Neural crest cell (in vitro differentiated cells): ENCODE results near the gene KCNK5. TPM values are rescaled to one million over a fixed set of nuclear protein-coding genes. Genes with fewer than 3 reads are reported as not detected.

Experiments used
- DNase-seq: peaks from one replicate; pipeline ENCODE4 v3.0.0; 2021; ENCODE audit warnings: low read depth, mixed read lengths, low spot score
- H3K27ac Mint-ChIP-seq: one replicate; pipeline ENCODE4 v1.8.0; 2021; ENCODE audit warnings: mild to moderate bottlenecking, mixed read lengths; ENCODE audit not compliant: unreplicated experiment
- H3K27me3 Mint-ChIP-seq: 2 replicates; pipeline ENCODE4 v1.8.0; 2021; ENCODE audit warnings: low read depth, mild to moderate bottlenecking, mixed read lengths
- H3K36me3 Mint-ChIP-seq: 2 replicates; pipeline ENCODE4 v1.8.0; 2021; ENCODE audit warnings: low read depth, mild to moderate bottlenecking, mixed read lengths
- H3K4me1 Mint-ChIP-seq: 2 replicates; pipeline ENCODE4 v1.8.0; 2021; ENCODE audit warnings: mixed read lengths
- H3K4me3 Mint-ChIP-seq: one replicate; pipeline ENCODE4 v1.8.0; 2021; ENCODE audit warnings: mild to moderate bottlenecking, mixed read lengths
- H3K9me3 Mint-ChIP-seq: 2 replicates; pipeline ENCODE4 v1.8.0; 2021; ENCODE audit warnings: mixed read lengths
- total RNA-seq: library from RNA; stranded (reverse); gene quantifications from 2 replicates; pipeline ENCODE4 v1.2.1, GENCODE V29; 2021
- TF ChIP-seq, protein P1 (sequence below): fragments of 200-600 bp; sonication (generic); conservative IDR thresholded peaks from 2 replicates; pipeline ENCODE4 v1.5.0; 2021; ENCODE audit warnings: antibody characterized with exemption, mild to moderate bottlenecking

Gene KCNK5
- total RNA-seq, 1 donor from 2014 or later, result 32.7 TPM

DNA sequence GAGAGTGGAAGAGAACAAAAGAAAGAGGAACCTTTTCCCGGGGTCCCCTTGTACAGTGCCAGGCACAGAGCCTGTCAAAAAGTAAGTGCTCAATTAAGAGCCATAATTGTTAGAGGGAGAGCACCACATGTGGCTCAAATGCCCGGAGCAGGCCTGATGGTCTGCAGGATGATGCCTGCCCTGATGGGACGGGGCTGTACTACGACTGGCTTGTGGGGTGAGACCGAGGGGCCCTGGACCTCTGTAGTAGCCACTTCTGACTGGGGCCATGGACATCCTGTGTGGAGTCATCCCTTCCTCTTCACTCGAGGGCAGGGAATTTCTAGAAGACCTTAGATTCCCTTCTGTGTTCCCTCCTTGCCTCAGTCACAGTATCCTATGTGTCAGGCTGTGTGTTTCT lies 47.9 kb downstream of the KCNK5 start:
- no peak for DNase-seq
- peaks cover 11% of the 10 kb centered on the region for H3K9me3 Mint-ChIP-seq
- peaks cover 50% of the 10 kb centered on the region for H3K36me3 Mint-ChIP-seq
- no peak overlapping the region for H3K4me3 Mint-ChIP-seq
- peaks cover 4% of the 10 kb centered on the region for H3K4me1 Mint-ChIP-seq
- H3K27me3 Mint-ChIP-seq, result no peaks in the 10 kb centered on the region
- TF ChIP-seq, protein P1, sequence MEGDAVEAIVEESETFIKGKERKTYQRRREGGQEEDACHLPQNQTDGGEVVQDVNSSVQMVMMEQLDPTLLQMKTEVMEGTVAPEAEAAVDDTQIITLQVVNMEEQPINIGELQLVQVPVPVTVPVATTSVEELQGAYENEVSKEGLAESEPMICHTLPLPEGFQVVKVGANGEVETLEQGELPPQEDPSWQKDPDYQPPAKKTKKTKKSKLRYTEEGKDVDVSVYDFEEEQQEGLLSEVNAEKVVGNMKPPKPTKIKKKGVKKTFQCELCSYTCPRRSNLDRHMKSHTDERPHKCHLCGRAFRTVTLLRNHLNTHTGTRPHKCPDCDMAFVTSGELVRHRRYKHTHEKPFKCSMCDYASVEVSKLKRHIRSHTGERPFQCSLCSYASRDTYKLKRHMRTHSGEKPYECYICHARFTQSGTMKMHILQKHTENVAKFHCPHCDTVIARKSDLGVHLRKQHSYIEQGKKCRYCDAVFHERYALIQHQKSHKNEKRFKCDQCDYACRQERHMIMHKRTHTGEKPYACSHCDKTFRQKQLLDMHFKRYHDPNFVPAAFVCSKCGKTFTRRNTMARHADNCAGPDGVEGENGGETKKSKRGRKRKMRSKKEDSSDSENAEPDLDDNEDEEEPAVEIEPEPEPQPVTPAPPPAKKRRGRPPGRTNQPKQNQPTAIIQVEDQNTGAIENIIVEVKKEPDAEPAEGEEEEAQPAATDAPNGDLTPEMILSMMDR, result no peak
- no peak overlapping the region for H3K27ac Mint-ChIP-seq

DNA sequence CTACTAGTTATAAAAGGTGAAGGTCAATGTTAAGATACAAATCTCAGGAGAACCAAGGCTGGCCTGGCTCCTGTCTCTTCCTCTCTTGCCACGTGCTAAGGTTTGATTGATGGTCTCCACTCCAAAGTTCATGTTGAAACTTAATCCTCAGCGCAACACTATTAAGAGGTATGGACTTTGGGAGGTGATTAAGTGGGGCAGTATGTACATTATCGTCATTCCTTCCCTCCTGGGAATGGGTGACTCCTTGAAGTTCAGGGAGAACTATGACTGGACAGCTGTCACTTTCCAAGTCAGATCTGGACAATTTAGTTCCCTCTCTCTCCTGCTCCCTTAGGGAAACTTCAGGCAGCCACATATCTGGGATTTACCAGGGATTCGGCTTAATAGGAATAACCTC lies 50.5 kb downstream of the KCNK5 start:
- Mint-ChIP-seq H3K4me3 (no peak overlapping the region), H3K9me3 (peaks cover 15% of the 10 kb centered on the region), H3K4me1 (peaks cover 4% of the 10 kb centered on the region), H3K27ac (no peak overlapping the region), H3K27me3 (no peaks in the 10 kb centered on the region), H3K36me3 (peaks cover 50% of the 10 kb centered on the region)
- TF ChIP-seq, protein P1, result no peak
- DNase-seq, result no peak

DNA sequence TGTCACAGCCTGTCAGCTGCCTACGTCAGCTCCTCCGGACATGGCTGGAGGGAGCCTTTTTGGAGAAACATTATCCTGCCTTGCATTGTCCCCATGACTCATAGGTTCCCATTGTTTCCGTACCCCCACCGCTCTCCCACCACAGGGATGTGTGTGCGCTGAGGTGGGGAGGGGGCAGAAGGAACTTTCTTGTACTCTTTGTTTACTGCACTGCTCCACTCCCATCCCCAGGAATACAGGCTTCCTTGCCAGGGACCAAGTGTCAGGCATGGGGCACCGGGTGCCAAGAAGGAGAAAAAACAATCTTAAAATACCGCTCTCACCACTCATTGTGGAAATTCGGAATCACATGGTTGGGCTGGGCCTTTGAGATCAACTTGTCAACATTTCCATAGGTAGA lies 51.0 kb downstream of the KCNK5 start:
- Mint-ChIP-seq H3K27ac (peak overlapping the region; percentile 58), H3K9me3 (peaks cover 15% of the 10 kb centered on the region), H3K4me1 (peaks cover 4% of the 10 kb centered on the region), H3K27me3 (no peaks in the 10 kb centered on the region), H3K36me3 (peaks cover 48% of the 10 kb centered on the region), H3K4me3 (no peak overlapping the region)
- TF ChIP-seq, protein P1, result no peak
- no peak for DNase-seq

DNA sequence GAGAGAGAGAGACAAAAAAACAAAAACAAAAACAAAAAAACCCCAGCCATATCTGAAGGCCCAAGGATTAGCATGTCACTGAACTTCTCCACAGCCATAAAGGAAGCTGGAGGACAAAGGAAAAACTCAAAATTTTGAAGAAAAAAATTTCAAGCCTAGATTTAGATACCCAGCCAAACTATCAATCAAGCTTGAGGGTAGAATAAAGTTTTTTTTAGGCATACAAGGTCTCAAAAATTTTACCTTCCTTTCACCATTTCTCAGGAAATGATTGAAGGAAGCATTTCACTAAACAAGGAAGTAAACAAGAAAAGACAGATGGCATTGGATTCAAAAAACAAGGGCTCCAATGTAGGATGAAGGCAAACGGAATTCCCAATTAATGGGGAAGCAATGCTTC lies 52.1 kb downstream of the KCNK5 start:
- H3K4me1 Mint-ChIP-seq, result peaks cover 4% of the 10 kb centered on the region
- H3K36me3 Mint-ChIP-seq, result peaks cover 49% of the 10 kb centered on the region
- H3K9me3 Mint-ChIP-seq, result peaks cover 15% of the 10 kb centered on the region
- TF ChIP-seq, protein P1, result no peak
- H3K27ac Mint-ChIP-seq, result no peak overlapping the region
- DNase-seq, result no peak
- H3K27me3 Mint-ChIP-seq, result no peaks in the 10 kb centered on the region
- no peak overlapping the region for H3K4me3 Mint-ChIP-seq

GRCh38 chr6:39173270-39173669 lies 56.0 kb downstream of the KCNK5 start:
- Mint-ChIP-seq H3K4me3 (no peak overlapping the region), H3K27ac (no peak overlapping the region), H3K27me3 (no peaks in the 10 kb centered on the region), H3K36me3 (peaks cover 38% of the 10 kb centered on the region), H3K4me1 (peaks cover 8% of the 10 kb centered on the region), H3K9me3 (peaks cover 12% of the 10 kb centered on the region)
- no peak for DNase-seq
- TF ChIP-seq, protein P1, result no peak

DNA sequence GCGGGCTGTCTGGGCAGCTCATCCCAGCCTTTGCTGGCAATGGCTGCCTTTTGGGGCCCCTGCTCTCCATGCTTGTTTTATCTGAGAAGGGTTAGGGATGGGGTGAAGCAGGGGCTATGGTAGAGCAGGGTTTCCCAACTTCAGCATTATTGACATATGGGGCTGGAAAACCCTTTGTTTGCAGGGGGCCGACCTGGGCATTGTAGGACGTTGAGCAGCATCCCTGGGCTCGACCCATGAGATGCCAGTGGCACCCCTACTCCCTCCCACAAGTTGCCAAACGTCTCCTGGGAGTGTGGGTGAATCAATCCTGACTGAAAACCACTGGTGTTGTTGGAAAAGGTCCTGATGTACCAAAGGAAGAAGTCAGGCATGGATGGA lies 56.9 kb downstream of the KCNK5 start:
- H3K9me3 Mint-ChIP-seq, result peaks cover 6% of the 10 kb centered on the region
- no peak for DNase-seq

More for the DNA sequence above, 56.9 kb downstream of the KCNK5 start:
- Mint-ChIP-seq H3K27ac (no peak overlapping the region), H3K36me3 (peaks cover 30% of the 10 kb centered on the region), H3K4me3 (no peak overlapping the region), H3K4me1 (peaks cover 7% of the 10 kb centered on the region), H3K27me3 (no peaks in the 10 kb centered on the region)
- TF ChIP-seq, protein P1, result no peak
